HG03097 (cell line): ENCODE measurements around the gene CDKN3.
"Not testable (repeated sequence)": the region's sequence is repeated elsewhere in the genome, so short reads cannot be mapped to it uniquely, and the experiment has no call there.

Experiments
- ATAC-seq: cut with Tn5 transposase; IDR thresholded peaks from one replicate; pipeline ENCODE4 v1.9.1; 2021; ENCODE audit not compliant: unreplicated experiment, low FRiP score

Gene CDKN3

GRCh38 chr14:54369343-54369742 is 27.5 kb upstream of the CDKN3 start:
- ATAC-seq: no peak

- ATAC-seq: no peak
Observed at GRCh38 chr14:54370323-54371198, 26.2 kb upstream of the CDKN3 start.

DNA sequence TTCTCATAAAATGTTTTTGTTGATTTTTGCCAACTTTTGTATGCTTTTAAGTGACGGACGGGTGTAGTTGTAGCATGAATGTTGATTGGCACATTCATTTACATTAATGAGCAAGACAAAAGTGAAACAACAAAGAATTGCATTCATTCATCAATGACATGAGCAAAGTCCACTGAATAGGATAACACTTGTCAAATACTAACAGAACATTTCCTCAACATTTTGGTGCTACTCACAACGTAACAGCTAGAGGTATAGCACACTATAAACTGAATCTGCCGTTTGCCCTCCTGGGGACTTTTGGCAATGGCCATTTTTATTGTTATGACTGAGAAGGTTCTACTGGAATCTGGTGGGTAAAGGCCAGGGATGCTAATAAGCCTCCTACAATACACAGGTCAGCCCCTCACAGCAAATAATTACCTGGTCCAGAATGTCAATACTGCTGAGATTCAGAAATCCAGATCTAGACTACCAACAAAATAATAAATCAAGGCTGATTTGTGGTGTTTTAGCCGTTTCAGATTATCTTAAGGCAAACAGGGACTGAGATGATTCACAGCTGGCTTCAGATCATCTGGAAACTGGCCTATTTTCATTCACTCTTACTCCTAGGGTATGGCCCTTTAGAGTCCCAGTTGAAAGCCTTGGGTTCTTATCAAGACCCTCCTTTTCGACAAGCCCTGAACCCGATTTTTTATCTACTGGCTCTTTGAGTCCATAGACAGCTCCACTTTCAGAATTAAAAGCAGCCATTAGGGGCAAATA is 22.5 kb upstream of the CDKN3 start:
- no peak for ATAC-seq

- no peak for ATAC-seq
Observed at GRCh38 chr14:54377501-54377900, 19.3 kb upstream of the CDKN3 start.

DNA sequence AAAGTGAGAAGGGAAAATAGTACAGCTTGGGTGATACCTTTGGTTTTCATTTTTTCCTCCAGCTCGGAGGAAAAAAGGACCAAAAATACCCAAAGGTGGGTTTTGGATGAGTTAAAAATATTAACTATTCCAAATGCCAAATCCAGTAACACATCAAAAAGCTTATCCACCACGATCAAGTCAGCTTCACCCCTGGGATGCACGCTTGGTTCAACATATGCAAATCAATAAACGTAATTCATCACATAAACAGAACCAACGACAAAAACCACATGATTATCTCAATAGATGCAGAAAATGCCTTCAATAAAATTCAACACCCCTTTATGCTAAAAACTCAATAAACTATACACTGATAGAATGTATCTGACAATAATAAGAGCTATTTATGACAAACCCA is 17.9 kb upstream of the CDKN3 start:
- ATAC-seq: not testable (repeated sequence)

- not testable (repeated sequence) for ATAC-seq
Observed at GRCh38 chr14:54380558-54380957, 16.2 kb upstream of the CDKN3 start.

DNA sequence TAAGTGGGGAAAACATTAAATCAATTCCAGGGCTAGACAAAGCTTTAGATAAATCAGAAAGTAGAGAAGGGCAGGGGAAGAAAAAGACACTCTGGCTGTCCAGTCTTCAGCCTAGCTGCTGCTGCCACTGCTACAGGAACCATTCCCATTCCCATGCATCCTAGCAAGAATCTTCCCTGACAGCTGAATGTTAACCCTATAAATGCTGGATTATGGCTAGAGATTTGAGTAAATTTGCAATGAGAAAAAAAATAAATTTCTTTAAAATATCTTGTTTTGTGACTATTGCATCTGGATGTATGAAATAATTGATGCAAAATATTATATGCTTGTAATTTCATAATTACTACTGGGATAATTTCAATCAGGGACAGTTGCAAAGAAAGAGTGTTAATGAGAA is 15.0 kb upstream of the CDKN3 start:
- no peak for ATAC-seq

GRCh38 chr14:54383835-54384234 is 13.0 kb upstream of the CDKN3 start:
- ATAC-seq: no peak

- no peak for ATAC-seq
Observed at GRCh38 chr14:54385556-54385955, 11.3 kb upstream of the CDKN3 start.

DNA sequence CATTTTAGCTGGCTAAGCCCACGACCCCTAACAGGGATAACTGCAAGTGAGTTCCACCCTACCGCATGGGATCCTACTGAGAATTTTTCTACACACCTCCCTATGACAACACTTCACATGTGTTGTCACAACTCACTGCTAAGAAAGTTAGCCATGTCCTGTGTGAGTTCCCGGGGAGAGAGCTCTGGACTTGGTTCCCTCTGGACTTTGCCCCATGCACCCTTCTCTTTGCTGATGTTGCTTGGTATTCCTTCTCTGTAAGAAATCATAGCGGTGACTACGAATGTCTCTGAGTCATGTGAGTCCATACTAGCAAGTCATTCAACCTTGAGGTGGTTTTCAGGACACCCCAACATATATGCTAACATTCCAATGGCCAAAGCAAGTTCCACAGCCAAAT is 9.5 kb upstream of the CDKN3 start:
- ATAC-seq: no peak

GRCh38 chr14:54392131-54392859 is 4.5 kb upstream of the CDKN3 start:
- no peak for ATAC-seq

DNA sequence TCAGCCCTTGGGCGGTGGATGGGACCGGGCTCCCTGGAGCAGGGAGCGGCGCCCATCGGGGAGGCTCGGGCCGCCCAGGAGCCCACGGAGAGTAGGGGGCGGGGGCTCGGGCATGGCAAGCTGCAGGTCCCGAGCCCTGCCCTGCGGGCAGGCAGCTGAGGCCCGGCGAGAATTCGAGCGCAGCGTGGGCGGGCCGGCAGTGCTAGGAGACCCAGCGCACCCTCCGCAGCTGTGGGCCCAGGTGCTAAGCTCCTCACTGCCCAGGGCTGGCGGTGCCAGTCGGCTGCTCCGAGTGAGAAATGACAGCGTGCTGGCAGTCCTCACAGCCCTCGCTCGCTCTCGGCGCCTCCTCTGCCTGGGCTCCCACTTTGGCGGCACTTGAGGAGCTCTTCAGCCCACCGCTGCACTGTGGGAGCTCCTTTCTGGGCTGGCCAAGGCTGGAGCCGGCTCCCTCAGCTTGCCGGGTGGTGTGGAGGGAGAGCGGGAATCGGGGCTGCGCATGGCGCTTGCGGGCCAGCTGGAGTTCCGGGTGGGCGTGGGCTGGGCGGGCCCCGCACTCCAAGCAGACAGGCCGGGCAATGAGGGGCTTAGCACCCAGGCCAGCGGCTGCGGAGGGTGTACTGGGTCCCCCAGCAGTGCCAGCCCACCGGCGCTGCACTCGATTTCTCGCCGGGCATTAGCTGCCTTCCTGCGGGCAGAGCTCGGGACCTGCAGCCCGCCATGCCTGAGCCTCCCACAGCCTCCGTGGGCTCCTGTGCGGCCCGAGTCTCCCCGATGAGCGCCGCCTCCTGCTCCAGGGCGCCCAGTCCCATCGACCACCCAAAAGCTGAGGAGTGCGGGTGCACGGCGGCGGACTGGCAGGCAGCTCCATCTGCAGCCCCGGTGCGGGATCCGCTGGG is 3.6 kb upstream of the CDKN3 start:
- ATAC-seq: not testable (repeated sequence)

DNA sequence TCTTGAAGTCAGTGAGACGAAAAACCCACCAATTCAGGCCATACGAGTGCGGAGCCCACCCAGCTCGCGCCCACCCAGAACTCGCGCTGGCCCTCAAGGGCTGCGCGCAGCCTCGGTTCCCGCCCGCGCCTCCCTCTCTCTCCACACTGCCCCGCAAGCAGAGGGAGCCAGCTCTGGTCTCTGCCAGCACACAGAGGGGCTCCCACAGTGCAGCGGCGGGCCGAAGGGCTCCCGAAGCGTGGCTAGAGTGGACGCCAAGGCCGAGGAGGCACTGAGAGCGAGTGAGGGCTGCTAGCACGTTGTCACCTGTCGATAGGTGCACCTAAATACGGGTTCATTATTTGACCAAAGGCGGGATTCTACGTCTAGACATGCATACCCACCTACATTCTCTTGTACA is 2.2 kb upstream of the CDKN3 start:
- ATAC-seq: no peak

- ATAC-seq: no peak
Observed at GRCh38 chr14:54395284-54395683, 1.5 kb upstream of the CDKN3 start.

GRCh38 chr14:54395716-54396115 is 1.1 kb upstream of the CDKN3 start:
- no peak for ATAC-seq

DNA sequence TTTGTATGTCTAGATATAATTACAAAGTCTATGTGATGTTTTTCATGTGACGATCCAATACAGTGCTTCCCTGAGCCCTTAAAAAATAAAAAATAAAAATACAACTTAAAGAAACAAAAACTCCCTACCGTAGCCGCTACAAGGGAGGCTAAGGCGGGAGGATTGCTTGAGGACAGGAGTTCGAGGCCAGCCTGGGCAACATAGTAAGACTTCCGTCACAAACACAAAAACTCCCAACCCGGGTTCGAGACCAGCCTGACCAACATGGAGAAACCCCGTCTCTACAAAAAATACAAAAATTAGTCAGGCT is 669 bp upstream of the CDKN3 start:
- ATAC-seq: no peak

- ATAC-seq: no peak
Observed at GRCh38 chr14:54399560-54399959, 2.8 kb downstream of the CDKN3 start.

DNA sequence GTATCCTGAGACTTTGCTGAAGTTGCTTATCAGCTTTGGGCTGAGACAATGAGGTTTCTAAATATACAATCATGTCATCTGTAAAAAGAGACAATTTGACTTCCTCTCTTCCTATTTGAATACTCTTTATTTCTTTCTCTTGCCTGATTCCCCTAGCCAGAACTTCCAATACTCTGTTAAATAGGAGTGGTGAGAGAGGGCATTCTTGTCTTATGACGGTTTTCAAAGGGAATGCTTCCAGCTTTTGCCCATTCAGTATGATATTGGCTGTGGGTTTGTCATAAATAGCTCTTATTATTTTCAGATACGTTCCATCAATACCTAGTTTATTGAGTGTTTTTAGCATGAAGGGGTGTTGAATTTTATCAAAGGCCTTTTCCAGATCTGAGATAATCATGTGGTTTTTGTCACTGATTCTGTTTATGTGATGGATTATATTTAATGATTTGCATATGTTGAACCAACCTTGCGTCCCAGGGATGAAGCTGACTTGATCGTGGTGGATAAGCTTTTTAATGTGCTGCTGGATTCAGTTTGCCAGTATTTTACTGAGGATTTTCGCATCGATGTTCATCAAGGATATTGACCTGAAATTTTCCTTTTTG is 6.7 kb downstream of the CDKN3 start:
- not testable (repeated sequence) for ATAC-seq

- ATAC-seq: no peak
Observed at GRCh38 chr14:54410215-54410614, 13.4 kb downstream of the CDKN3 start.

DNA sequence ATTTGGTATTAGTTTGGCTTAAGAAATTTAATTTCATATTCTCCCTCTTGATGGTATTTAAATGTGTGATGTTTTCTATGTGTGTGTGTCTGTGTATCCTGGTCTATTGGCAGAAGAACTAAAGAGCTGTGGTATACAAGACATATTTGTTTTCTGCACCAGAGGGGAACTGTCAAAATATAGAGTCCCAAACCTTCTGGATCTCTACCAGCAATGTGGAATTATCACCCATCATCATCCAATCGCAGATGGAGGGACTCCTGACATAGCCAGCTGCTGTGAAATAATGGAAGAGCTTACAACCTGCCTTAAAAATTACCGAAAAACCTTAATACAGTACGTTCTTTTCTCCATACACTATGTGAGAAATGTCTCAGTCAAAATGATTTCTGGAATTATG is 14.6 kb downstream of the CDKN3 start:
- ATAC-seq: no peak
